Right lung (tissue), 10 donors: ENCODE results near the gene HOXA6. TPM values are rescaled to one million over a fixed set of nuclear protein-coding genes. Genes with fewer than 3 reads are reported as not detected.

Source experiments
- DNase-seq, 2 donors: peaks; one replicate each; pipeline ENCODE4 v3.0.0-alpha.2; 2013
- long read RNA-seq, 8 donors: transcript quantifications; one replicate each; lab custom pipeline, GENCODE V29; 2026
- polyA plus RNA-seq, 5 donors: library from polyadenylated mRNA; unstranded; fragments of 120-200 nt; gene quantifications; one replicate each; pipeline versions ENCODE4 v1.2.1 to v1.2.3, GENCODE V29; 2013; ENCODE audit warnings: inconsistent platforms in 1 of 5, low replicate concordance in 1 of 5; ENCODE audit not compliant: insufficient read length in 5 of 5, insufficient read depth in 1 of 5

Gene HOXA6
- polyA plus RNA-seq, result 10 to 100 TPM; 10.8 to 15.6 (median 13.8) TPM
- long read RNA-seq, donor 1, partial matches to known transcripts, result 0 of 4 reads
- long read RNA-seq, donor 1, other reads (novel, unspliced or antisense), result 0 of 4 reads
- long read RNA-seq, donor 2, partial matches to known transcripts, result 0 of 1 reads
- long read RNA-seq, donor 2, other reads (novel, unspliced or antisense), result 0 of 1 reads
- long read RNA-seq, donor 3, transcript HOXA6-201 (2 exons, 989 nt), result major isoform, 5 of 5 reads
- long read RNA-seq, donor 3, partial matches to known transcripts, result 0 of 5 reads
- long read RNA-seq, donor 3, other reads (novel, unspliced or antisense), result 0 of 5 reads
- long read RNA-seq, donor 4, partial matches to known transcripts, result 0 of 1 reads
- long read RNA-seq, donor 4, other reads (novel, unspliced or antisense), result 0 of 1 reads
- long read RNA-seq, donor 5, transcript HOXA6-201 (2 exons, 989 nt), result major isoform, 5 of 13 reads
- long read RNA-seq, donor 5, partial matches to known transcripts, result 7 of 13 reads
- long read RNA-seq, donor 5, other reads (novel, unspliced or antisense), result 0 of 13 reads
- long read RNA-seq, donor 6, transcript HOXA6-201 (2 exons, 989 nt), result major isoform, 6 of 9 reads
- long read RNA-seq, donor 6, partial matches to known transcripts, result 0 of 9 reads
- long read RNA-seq, donor 6, other reads (novel, unspliced or antisense), result 0 of 9 reads
- long read RNA-seq, donor 7, partial matches to known transcripts, result 0 of 3 reads
- long read RNA-seq, donor 7, other reads (novel, unspliced or antisense), result 0 of 3 reads
- long read RNA-seq, donor 8, transcript HOXA6-201 (2 exons, 989 nt), result major isoform, 6 of 6 reads
- long read RNA-seq, donor 8, partial matches to known transcripts, result 0 of 6 reads
- long read RNA-seq, donor 8, other reads (novel, unspliced or antisense), result 0 of 6 reads

DNA sequence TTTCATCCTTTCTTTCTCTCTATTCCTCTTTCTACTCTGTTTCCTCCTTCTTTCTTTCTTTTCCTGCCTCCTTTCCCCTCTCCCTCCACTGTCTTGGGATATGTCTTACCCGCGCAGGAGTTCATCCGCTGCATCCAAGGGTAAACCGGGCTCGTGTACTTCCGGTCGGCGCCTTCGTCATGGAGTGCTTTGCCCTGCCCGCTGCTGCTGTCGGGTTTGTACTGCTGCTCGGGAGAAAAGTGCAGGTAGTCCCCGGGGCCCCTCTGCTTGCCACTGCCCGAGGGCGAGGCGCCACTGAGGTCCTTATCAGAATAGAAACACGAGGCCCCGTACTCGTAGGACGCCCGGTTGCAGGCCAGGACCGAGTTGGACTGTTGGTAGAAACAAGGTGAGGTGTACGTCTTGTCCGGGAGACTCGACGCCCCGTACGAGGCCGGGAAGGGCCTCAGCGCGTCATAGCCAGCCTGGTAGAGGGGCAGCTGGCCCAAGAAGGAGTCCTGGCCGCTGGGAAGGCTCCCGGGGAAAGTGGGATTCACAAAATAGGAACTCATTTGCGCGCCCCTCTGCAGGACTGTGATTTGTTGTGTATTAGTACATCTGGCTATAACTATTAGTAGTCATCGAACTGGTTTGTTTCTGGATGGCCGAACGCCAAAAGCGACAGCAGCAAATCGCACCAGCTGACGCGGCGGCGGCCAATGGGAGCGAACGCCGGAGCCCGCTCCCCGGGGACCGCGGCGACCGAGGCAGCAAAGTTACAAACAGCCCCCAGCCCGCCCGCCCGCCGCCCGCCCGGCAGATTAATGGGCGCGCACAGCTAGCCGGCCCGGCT, at the start of gene HOXA6:
TSS of gene HOXA6 (minus strand) at position 576 of the 832 bp plus-strand sequence. CDS start at position 551, 25 bp downstream.
- DNase-seq, result peak in 1 of 2 donors; percentile 82

- DNase-seq, result peak; percentile 59 to 76
Observed at GRCh38 chr7:27196287-27196767, 48.8 kb upstream of the HOXA6 start.

DNA sequence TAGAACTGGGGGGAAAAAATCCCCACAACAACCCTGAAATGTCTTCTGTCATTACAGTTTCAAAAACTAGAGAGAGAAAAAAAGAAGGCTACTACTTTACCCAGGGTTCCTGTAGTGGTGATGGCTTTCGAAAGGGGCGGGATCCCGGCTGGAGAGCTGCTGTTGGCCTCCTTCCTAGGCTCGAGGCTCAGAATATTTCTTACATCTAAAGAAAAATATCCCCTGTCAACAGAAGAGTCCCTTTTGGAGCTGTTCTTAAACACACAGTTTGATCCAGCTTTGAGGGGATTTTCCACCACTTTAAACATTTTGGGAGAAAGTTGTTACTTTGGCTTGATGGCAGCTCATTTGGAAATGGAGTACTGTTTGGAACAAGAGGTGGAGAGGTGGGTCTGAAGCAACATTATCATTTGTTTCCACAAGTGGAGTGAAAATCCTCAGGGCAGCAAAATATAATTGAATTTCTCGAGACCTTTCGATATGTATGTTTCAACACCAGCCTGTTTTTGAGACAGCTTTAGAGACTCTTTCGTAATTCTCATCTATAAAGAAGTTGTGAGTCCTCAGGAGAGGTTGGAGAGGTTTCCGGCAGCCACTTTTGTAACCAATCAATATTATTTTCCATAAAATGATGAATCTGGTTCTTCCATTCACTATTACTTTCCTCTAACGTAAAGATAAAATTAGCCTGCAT, 47.3 kb upstream of the HOXA6 start:
- no peak for DNase-seq

DNA sequence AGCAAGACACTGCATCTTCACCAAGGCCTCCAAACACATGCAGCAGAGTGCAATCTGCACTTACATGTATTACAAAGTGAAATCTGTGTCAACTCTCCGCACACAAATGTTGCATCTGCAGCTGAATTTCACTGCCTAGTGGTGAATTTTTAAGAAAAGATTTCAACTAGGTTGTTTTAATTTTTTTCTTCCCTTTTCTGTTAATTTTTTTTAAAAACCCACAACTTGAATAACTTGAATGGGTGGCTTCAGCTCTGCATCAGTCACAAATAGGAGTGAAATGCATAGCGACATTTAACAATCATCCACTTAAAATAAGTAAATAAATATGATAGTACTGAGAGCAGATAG, 46.4 kb upstream of the HOXA6 start:
- DNase-seq, result no peak

- no peak for DNase-seq
Observed at GRCh38 chr7:27193335-27194001, 45.9 kb upstream of the HOXA6 start.

DNA sequence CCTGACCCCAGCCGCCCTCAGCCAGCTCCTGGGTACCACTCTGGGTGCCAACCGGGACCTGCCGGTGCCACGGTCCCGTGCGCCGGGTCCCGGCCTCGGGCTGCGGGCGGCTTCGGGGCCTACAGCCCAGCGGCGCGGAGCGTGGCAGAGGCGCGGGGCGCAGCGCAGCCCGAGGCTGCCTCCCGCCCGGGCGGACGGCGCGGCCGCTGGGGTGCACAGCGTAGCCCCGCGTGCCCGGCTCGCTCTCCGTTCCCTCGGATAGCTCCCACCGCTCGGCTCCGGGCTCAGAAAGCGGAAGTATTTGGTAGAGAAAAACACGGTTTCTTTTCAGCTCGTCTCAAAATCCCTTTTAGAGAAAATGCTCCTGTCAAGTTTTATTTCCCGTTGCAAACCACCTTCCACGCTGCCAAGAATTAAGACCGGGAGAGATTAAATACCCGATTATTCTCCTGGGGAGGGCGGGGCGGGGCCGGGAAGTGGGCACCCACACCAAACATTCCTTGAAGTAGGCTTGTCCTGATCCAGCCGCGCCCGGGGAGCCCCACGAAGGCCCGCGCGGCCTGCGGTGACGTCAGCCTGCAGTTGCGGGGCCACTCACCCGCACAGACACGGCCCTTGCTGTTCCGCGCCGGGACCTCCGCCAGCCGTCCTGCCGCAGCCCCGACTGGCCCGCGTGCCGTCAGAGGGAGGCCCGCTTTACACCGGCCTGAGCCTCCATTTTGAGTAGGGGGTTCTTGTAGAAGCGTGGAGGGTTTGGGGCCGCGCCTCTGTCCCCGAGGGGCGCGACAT, 45.2 kb upstream of the HOXA6 start:
- no peak for DNase-seq

- DNase-seq, result no peak
Observed at GRCh38 chr7:27191833-27192545, 44.4 kb upstream of the HOXA6 start.

- DNase-seq, result no peak
Observed at GRCh38 chr7:27191161-27191731, 43.7 kb upstream of the HOXA6 start.

DNA sequence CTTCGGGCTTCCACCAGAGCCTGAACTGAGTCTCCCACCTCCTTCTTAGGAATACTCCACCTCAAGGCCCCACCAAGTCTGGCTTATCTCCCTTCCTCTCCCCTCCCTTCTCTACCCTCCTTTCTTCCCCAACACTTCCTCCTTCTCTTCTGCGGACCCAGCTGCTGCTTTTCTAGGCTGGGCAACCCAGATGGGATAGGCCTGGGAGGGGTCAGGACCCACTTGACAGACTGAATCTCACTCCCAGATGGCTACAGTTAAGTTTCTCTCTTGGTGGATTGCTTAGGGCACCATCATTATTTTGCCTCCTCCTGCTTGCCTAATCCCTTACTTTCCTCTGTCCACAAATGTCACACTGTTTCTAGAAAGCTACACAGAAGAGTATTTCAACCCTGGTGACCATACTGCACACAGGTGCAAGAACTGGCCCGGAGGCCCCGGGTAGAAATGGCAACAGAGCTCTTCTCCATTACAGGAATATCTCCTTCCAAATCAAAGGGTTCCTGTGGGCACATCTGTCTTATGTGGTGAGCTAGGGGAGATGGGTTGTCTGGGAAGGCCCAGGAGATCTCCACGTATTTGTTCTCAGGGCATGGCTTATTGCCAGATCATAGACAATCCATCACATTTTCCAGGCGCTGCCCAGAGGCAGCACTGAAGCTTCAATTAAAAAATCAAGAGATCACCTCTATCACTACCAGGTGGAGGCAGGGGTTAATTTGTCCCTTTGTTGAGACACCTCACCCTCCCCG, 42.6 kb upstream of the HOXA6 start:
- DNase-seq, result no peak

GRCh38 chr7:27189295-27189996, 41.9 kb upstream of the HOXA6 start:
- DNase-seq, result no peak

GRCh38 chr7:27188386-27189294, 41.1 kb upstream of the HOXA6 start:
- DNase-seq, result no peak

- no peak for DNase-seq
Observed at GRCh38 chr7:27187475-27188385, 40.2 kb upstream of the HOXA6 start.

DNA sequence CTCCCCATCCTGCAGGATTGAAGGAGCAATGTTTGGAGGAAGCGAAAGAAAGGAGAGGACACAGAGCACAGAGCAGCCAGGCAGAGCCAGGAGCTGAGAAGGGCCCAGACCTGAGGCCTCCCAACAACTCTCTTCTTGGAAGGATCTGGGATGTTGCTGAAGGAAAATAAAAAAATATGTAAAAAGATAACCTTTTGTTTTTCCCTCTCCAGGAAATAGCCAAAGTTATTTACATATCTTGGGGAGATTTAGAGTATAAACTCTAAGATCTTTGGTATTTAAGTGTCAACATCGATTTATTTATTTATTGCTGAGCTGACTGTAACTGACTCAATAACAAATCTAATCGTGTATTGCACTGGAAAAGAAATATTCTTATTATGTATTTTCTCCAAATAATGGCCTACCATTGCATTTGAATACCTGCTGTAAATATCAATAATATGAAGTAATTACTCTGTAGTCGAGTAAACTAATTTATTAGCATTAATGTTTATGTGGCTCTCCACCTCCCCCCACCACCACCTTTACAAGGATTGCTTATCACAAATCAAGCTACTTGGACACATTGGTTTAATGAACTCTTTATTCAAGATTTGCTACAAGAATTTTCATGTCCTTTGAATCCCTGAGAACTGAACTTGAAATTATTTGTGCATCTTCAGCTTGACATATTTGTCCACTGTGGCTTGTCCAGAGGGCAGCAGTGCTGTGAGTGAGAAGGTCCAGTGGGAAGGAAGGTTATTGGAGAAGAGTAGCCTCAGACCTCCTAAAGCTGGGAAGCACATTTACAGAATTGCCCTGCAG, 39.3 kb upstream of the HOXA6 start:
- no peak for DNase-seq
